ENCODE data around the gene C10orf120. TPM values are rescaled to one million over a fixed set of nuclear protein-coding genes. Genes with fewer than 3 reads are reported as not detected.

The C10orf120 gene
- total and polyA plus RNA-seq, 2 donors (not counting 1 experiment from before 2014, with no cell fraction given): not detected

DNA sequence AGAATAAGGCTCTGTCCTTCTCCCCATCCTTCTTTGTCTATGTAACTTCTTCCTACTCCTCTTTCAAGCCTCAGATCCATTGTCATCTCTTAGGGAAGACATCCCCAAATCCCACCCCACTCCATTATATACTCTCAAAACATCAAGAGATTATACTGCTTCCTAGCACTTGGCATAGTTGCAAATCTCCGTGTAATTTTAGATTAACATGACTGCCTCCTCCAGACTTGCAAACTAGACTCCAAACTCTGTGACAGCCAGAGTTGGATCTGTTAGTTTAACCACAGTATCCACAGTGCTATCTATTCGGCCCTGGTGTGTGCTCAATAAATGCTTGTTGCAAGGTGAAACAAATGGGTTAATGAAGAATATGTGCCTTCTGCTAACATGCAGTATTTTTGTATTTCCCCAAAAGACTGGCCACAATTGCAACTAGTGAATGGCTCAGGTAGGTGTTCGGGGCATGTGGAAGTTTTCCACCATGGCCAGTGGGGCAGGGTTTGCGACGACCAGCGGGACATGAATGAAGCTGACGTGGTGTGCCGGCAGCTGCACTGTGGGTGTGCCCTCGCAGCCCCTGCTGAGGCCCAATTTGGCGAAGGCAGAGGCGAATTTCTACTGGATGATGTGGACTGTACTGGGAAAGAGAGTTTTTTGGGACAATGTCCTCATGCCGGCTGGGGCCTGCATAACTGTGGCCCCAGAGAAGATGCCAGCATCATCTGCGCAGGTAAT is 34.5 kb upstream of the C10orf120 start:
- no peak for TF ChIP-seq EZH2 (IDR thresholded peaks at IDR 0.05; ENCODE audit: borderline replicate concordance, insufficient read depth, low read depth, low read length, poor library complexity, severe bottlenecking)
- TF ChIP-seq, protein P1, sequence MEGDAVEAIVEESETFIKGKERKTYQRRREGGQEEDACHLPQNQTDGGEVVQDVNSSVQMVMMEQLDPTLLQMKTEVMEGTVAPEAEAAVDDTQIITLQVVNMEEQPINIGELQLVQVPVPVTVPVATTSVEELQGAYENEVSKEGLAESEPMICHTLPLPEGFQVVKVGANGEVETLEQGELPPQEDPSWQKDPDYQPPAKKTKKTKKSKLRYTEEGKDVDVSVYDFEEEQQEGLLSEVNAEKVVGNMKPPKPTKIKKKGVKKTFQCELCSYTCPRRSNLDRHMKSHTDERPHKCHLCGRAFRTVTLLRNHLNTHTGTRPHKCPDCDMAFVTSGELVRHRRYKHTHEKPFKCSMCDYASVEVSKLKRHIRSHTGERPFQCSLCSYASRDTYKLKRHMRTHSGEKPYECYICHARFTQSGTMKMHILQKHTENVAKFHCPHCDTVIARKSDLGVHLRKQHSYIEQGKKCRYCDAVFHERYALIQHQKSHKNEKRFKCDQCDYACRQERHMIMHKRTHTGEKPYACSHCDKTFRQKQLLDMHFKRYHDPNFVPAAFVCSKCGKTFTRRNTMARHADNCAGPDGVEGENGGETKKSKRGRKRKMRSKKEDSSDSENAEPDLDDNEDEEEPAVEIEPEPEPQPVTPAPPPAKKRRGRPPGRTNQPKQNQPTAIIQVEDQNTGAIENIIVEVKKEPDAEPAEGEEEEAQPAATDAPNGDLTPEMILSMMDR (IDR thresholded peaks at IDR 0.05): no peak
- no peak for DNase-seq
- Histone ChIP-seq H3K27me3 (replicated peaks in 1 of 4; ENCODE audit: control extremely low read depth in 1 of 4, control insufficient read depth in 3 of 4, insufficient read depth in 4 of 4, low read length in 3 of 4) (no peaks in the 10 kb centered on the region), H2AFZ (ENCODE audit: insufficient read depth, low read depth, low read length, poor library complexity, severe bottlenecking) (no peak overlapping the region), H3K27ac (ENCODE audit: low read length in 2 of 2) (no peak overlapping the region), H3K79me2 (ENCODE audit: control insufficient read depth, insufficient read depth, low read length) (no peaks in the 10 kb centered on the region), H3K4me1 (ENCODE audit: control insufficient read depth in 2 of 2, insufficient read depth in 2 of 2, low read length in 2 of 2) (no peaks in the 10 kb centered on the region), H3K4me3 (ENCODE audit: control extremely low read depth in 1 of 5, extremely low read depth in 1 of 5, insufficient read depth in 1 of 5, low read depth in 2 of 5, low read length in 4 of 5) (no peak overlapping the region), H3K4me2 (replicated peaks; ENCODE audit: low read depth, low read length, poor library complexity, severe bottlenecking) (no peak overlapping the region), H3K9me3 (ENCODE audit: control extremely low read depth in 1 of 3, control insufficient read depth in 2 of 3, insufficient read depth in 1 of 3, low read length in 2 of 3) (no peaks in the 10 kb centered on the region), H3K36me3 (replicated peaks in 1 of 2; ENCODE audit: control extremely low read depth in 1 of 2, control insufficient read depth in 1 of 2, extremely low read depth in 1 of 2, insufficient read depth in 2 of 2, low read length in 1 of 2) (no peaks in the 10 kb centered on the region), H3K9ac (ENCODE audit: low read length) (no peak overlapping the region), H4K20me1 (ENCODE audit: control insufficient read depth, insufficient read depth, low read length, poor library complexity, severe bottlenecking) (no peaks in the 10 kb centered on the region)
- peaks cover 3% of the 10 kb centered on the region for H3K4me1 Mint-ChIP-seq
- intact Hi-C loops (cut with micrococcal nuclease): no loop called here
- 94% methylated on average over 12 of the region's 13 CpGs for WGBS (ENCODE audit: insufficient coverage)
- no peak overlapping the region for H3K4me3 Mint-ChIP-seq
- POLR2A ChIA-PET: no interaction called here
- ATAC-seq (ENCODE audit: low read depth): no peak
- CTCF ChIA-PET: no interaction called here
- H3K9me3 Mint-ChIP-seq (ENCODE audit: insufficient read depth): no peaks in the 10 kb centered on the region
- peaks cover 30% of the 10 kb centered on the region for H3K27me3 Mint-ChIP-seq
- no peak overlapping the region for H3K27ac Mint-ChIP-seq

DNA sequence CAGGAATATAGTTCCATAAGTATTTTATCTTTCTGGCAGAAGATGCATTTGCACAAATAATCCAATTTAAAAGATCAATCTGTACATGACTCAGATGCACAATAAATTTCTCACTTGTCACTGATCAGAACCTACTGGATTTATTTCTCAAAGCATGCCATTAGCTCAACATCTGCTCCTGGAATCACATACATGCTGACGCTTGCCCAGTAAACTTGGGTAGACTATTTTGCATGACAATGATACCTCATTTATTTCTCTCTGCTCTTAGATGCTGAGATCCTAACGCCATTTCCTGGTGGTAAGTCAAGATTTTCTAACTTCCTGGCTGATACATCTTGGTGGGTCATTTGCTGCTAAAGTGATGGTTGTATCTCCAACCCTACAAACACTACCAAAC is 33.8 kb upstream of the C10orf120 start:
- H3K9me3 Mint-ChIP-seq (ENCODE audit: insufficient read depth): no peaks in the 10 kb centered on the region
- TF ChIP-seq, protein P1 (IDR thresholded peaks at IDR 0.05): no peak
- TF ChIP-seq EZH2 (IDR thresholded peaks at IDR 0.05; ENCODE audit: borderline replicate concordance, insufficient read depth, low read depth, low read length, poor library complexity, severe bottlenecking): no peak
- H3K27ac Mint-ChIP-seq: no peak overlapping the region
- ChIA-PET CTCF (no interaction called here), POLR2A (no interaction called here)
- H3K79me2 ChIP-seq (ENCODE audit: control insufficient read depth, insufficient read depth, low read length): no peaks in the 10 kb centered on the region
- no peak overlapping the region for H3K4me3 ChIP-seq (ENCODE audit: control extremely low read depth in 1 of 5, extremely low read depth in 1 of 5, insufficient read depth in 1 of 5, low read depth in 2 of 5, low read length in 4 of 5)
- no peaks in the 10 kb centered on the region for H3K36me3 ChIP-seq (replicated peaks in 1 of 2; ENCODE audit: control extremely low read depth in 1 of 2, control insufficient read depth in 1 of 2, extremely low read depth in 1 of 2, insufficient read depth in 2 of 2, low read length in 1 of 2)
- H4K20me1 ChIP-seq (ENCODE audit: control insufficient read depth, insufficient read depth, low read length, poor library complexity, severe bottlenecking): no peaks in the 10 kb centered on the region
- peaks cover 3% of the 10 kb centered on the region for H3K4me1 Mint-ChIP-seq
- no peak overlapping the region for H2AFZ ChIP-seq (ENCODE audit: insufficient read depth, low read depth, low read length, poor library complexity, severe bottlenecking)
- ATAC-seq (ENCODE audit: low read depth) (no peak), DNase-seq (no peak)
- intact Hi-C loops (cut with micrococcal nuclease): no loop called here
- H3K4me1 ChIP-seq (ENCODE audit: control insufficient read depth in 2 of 2, insufficient read depth in 2 of 2, low read length in 2 of 2): no peaks in the 10 kb centered on the region
- no peaks in the 10 kb centered on the region for H3K9me3 ChIP-seq (ENCODE audit: control extremely low read depth in 1 of 3, control insufficient read depth in 2 of 3, insufficient read depth in 1 of 3, low read length in 2 of 3)
- H3K4me3 Mint-ChIP-seq: no peak overlapping the region
- no peak overlapping the region for H3K27ac ChIP-seq (ENCODE audit: low read length in 2 of 2)
- WGBS (ENCODE audit: insufficient coverage): no CpG with 5 or more reads among the region's 2 CpGs
- H3K4me2 ChIP-seq (replicated peaks; ENCODE audit: low read depth, low read length, poor library complexity, severe bottlenecking): no peak overlapping the region
- peaks cover 29% of the 10 kb centered on the region for H3K27me3 Mint-ChIP-seq
- no peaks in the 10 kb centered on the region for H3K27me3 ChIP-seq (replicated peaks in 1 of 4; ENCODE audit: control extremely low read depth in 1 of 4, control insufficient read depth in 3 of 4, insufficient read depth in 4 of 4, low read length in 3 of 4)
- no peak overlapping the region for H3K9ac ChIP-seq (ENCODE audit: low read length)
